GM12865 (cell line): ENCODE measurements around the gene CADM2.

Experiments used
- DNase-seq: peaks from one replicate; pipeline ENCODE4 v3.0.0; 2010; ENCODE audit warnings: low read depth
- H3K4me3 ChIP-seq: 2 replicates; pipeline ENCODE4 v1.5.1; 2011; ENCODE audit warnings: mild to moderate bottlenecking, low read depth, low read length, control low read depth
- CTCF ChIP-seq: IDR thresholded peaks from 2 replicates; pipeline ENCODE4 v1.5.1; 2011; ENCODE audit warnings: low read length, control low read depth, low read depth, inconsistent platforms; ENCODE audit not compliant: insufficient read depth; ENCODE audit errors: missing control alignments

Gene CADM2

GRCh38 chr3:85594676-85595075, 635.9 kb downstream of the CADM2 start:
- TF ChIP-seq CTCF, result no peak
- no peak overlapping the region for H3K4me3 ChIP-seq
- no peak for DNase-seq

GRCh38 chr3:85603378-85603777, 644.6 kb downstream of the CADM2 start:
- DNase-seq, result no peak
- no peak for TF ChIP-seq CTCF
- no peak overlapping the region for H3K4me3 ChIP-seq

- no peak for TF ChIP-seq CTCF
- DNase-seq, result no peak
- no peak overlapping the region for H3K4me3 ChIP-seq
Measured at GRCh38 chr3:85604641-85605040, 645.9 kb downstream of the CADM2 start.

GRCh38 chr3:85605066-85605465, 646.3 kb downstream of the CADM2 start:
- no peak for DNase-seq
- TF ChIP-seq CTCF, result no peak

GRCh38 chr3:85626662-85627061, 667.9 kb downstream of the CADM2 start:
- no peak for TF ChIP-seq CTCF
- no peak for DNase-seq
- no peak overlapping the region for H3K4me3 ChIP-seq

More at GRCh38 chr3:85605066-85605465, 646.3 kb downstream of the CADM2 start:
- no peak overlapping the region for H3K4me3 ChIP-seq

- H3K4me3 ChIP-seq, result no peak overlapping the region
- no peak for TF ChIP-seq CTCF
- DNase-seq, result no peak
Measured at GRCh38 chr3:85627932-85628331, 669.1 kb downstream of the CADM2 start.

GRCh38 chr3:85631070-85631469, 672.3 kb downstream of the CADM2 start:
- no peak overlapping the region for H3K4me3 ChIP-seq
- DNase-seq, result no peak
- no peak for TF ChIP-seq CTCF
